Type B pancreatic cell (in vitro differentiated cells): ENCODE measurements around the gene LHPP. TPM values are rescaled to one million over a fixed set of nuclear protein-coding genes. Genes with fewer than 3 reads are reported as not detected.

Experiments
- DNase-seq: peaks from one replicate; pipeline ENCODE4 v3.0.0; 2021; ENCODE audit warnings: mixed read lengths; ENCODE audit not compliant: unreplicated experiment; ENCODE audit errors: extremely low spot score
- H3K27ac Mint-ChIP-seq: 2 replicates; pipeline ENCODE4 v1.8.0; 2021; ENCODE audit warnings: mild to moderate bottlenecking, mixed read lengths
- H3K27me3 Mint-ChIP-seq: 2 replicates; pipeline ENCODE4 v1.8.0; 2021; ENCODE audit warnings: mixed read lengths
- H3K36me3 Mint-ChIP-seq: 2 replicates; pipeline ENCODE4 v1.8.0; 2021; ENCODE audit warnings: mixed read lengths
- H3K4me1 Mint-ChIP-seq: one replicate; pipeline ENCODE4 v1.8.0; 2021; ENCODE audit warnings: mixed read lengths; ENCODE audit not compliant: unreplicated experiment
- H3K4me3 Mint-ChIP-seq: 2 replicates; pipeline ENCODE4 v1.8.0; 2021; ENCODE audit warnings: mild to moderate bottlenecking, mixed read lengths
- H3K9me3 Mint-ChIP-seq: 2 replicates; pipeline ENCODE4 v1.8.0; 2021; ENCODE audit warnings: mixed read lengths
- total RNA-seq: library from RNA; stranded (reverse); gene quantifications from 2 replicates; pipeline ENCODE4 v1.2.1, GENCODE V29; 2021; ENCODE audit warnings: low replicate concordance
- TF ChIP-seq, protein P1 (sequence below): fragments of 200-600 bp; sonication (generic); conservative IDR thresholded peaks from 2 replicates; pipeline ENCODE4 v1.5.0; 2021; ENCODE audit warnings: antibody characterized with exemption, mild to moderate bottlenecking

Gene LHPP
- total RNA-seq, 1 donor from 2014 or later, result 12.7 TPM

DNA sequence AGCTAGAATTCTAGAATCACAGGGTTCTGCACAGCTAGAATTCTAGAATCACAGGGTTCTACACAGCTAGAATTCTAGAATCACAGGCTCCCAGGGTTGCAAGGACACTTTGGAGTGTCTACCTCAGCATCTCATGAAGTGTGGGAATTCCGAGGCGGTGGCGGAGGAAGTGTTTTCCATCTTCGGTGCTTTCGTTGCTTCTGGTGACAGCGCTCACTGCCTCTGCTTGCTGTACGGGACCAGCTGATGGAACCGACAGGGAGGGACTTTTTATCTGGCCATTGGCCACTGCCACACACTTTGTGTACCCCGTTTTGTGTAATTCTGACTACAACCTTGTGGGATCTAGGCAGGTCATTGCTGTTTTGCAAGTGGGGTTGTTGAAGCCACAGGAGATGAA, 29.5 kb downstream of the LHPP start:
- Mint-ChIP-seq H3K27ac (no peak overlapping the region), H3K27me3 (peaks cover 4% of the 10 kb centered on the region), H3K36me3 (peaks cover 6% of the 10 kb centered on the region)

DNA sequence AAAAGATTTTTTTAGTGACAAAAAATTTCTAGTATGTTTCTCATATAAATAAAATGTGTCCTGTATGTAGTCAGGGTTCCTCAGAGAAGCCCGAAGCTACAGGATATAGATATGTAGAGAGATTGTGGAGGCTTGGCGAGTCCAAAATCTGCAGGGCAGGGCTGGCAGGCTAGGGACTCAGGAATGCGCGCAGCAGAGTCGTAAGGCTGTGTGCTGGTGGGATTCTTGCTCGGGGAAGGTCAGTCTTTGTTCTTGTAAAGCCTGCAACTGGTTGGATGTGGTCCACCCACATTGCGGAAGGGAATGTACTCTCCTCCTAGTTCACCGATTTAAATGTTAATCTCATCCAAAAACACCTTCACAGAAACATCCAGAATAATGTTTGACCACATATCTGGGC, 30.6 kb downstream of the LHPP start:
- Mint-ChIP-seq H3K4me1 (peaks cover 6% of the 10 kb centered on the region), H3K4me3 (no peak overlapping the region), H3K36me3 (peaks cover 5% of the 10 kb centered on the region), H3K9me3 (no peaks in the 10 kb centered on the region), H3K27me3 (peaks cover 6% of the 10 kb centered on the region), H3K27ac (no peak overlapping the region)
- no peak for DNase-seq
- TF ChIP-seq, protein P1, sequence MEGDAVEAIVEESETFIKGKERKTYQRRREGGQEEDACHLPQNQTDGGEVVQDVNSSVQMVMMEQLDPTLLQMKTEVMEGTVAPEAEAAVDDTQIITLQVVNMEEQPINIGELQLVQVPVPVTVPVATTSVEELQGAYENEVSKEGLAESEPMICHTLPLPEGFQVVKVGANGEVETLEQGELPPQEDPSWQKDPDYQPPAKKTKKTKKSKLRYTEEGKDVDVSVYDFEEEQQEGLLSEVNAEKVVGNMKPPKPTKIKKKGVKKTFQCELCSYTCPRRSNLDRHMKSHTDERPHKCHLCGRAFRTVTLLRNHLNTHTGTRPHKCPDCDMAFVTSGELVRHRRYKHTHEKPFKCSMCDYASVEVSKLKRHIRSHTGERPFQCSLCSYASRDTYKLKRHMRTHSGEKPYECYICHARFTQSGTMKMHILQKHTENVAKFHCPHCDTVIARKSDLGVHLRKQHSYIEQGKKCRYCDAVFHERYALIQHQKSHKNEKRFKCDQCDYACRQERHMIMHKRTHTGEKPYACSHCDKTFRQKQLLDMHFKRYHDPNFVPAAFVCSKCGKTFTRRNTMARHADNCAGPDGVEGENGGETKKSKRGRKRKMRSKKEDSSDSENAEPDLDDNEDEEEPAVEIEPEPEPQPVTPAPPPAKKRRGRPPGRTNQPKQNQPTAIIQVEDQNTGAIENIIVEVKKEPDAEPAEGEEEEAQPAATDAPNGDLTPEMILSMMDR, result no peak

More for the DNA sequence above, 29.5 kb downstream of the LHPP start:
- Mint-ChIP-seq H3K4me1 (peaks cover 6% of the 10 kb centered on the region), H3K4me3 (no peak overlapping the region), H3K9me3 (no peaks in the 10 kb centered on the region)
- no peak for DNase-seq
- TF ChIP-seq, protein P1, result no peak

DNA sequence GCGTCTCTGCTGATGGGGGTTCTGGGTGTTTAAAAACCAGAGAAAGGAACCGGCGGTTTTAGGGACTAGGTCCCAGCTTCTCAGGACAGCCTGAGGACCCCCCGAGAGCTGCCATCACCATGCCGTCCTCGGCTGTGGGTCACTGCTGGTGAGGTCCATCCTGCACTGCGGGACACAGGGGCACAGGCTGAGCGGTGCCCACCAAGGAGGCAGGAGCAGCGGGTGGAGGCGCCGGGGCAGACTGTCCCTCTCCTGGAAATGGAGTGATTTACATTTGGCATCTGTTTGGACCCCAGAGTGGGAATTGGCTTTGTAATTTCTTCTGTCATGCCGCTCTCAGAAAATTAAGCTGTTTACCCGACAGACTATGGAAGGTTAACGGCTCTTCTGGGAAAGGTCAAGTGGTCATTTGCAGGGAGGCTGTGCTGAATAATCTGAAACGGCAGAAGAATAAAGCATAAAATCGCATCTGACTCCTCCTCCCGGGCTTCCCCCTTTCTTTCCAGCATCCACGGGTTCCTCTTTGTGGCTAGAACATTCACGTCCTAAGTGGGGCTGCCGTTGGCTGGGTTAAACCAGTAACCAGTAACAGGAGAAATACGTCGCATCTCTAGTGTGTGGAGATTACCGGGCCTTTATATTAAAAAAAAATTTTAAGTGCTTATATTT, 31.7 kb downstream of the LHPP start:
- no peaks in the 10 kb centered on the region for H3K9me3 Mint-ChIP-seq
- no peak for DNase-seq
- peaks cover 6% of the 10 kb centered on the region for H3K27me3 Mint-ChIP-seq
- H3K36me3 Mint-ChIP-seq, result peaks cover 5% of the 10 kb centered on the region
- no peak overlapping the region for H3K27ac Mint-ChIP-seq
- H3K4me3 Mint-ChIP-seq, result no peak overlapping the region
- TF ChIP-seq, protein P1, result no peak
- peaks cover 11% of the 10 kb centered on the region for H3K4me1 Mint-ChIP-seq

DNA sequence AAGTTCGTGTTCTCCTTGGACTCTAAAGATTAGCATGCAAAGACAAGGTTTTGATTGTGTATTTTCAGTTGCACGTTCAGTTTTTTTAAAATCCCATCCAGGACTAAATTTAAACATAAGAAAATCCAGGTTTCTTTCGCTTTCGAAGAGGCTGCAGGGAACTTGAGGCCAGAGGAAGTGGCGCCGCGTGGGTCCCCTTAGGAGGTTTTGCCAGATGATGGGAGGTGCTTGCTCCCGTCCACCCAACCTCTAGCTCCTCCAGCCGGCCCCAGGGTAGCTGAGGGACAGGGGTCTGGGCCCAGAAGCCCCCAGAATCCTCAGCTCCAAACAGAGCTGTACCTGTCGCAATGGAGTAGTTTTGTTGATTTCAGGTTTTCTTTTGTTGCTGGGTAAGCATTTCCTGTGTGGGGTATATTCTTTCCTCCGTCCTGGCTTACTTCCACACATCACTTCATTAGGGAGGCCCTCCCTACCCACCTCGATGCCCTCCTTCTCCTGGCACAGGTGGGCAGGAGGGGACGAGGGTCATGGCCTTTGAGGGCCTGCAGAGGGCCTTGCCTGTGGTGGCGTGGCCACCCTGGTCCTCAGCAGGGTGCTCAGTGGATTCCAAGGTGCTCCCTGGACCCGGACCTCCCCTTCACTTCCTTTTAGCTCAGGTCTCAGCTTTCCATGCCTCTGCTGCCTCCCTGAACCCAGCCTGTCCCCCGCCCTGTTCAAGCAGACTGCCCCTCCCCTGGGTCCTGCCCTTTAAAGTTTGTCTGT, 32.6 kb downstream of the LHPP start:
- Mint-ChIP-seq H3K4me1 (peaks cover 11% of the 10 kb centered on the region), H3K27me3 (peaks cover 6% of the 10 kb centered on the region), H3K36me3 (peaks cover 5% of the 10 kb centered on the region), H3K27ac (no peak overlapping the region), H3K4me3 (no peak overlapping the region), H3K9me3 (no peaks in the 10 kb centered on the region)
- TF ChIP-seq, protein P1, result no peak
- no peak for DNase-seq

DNA sequence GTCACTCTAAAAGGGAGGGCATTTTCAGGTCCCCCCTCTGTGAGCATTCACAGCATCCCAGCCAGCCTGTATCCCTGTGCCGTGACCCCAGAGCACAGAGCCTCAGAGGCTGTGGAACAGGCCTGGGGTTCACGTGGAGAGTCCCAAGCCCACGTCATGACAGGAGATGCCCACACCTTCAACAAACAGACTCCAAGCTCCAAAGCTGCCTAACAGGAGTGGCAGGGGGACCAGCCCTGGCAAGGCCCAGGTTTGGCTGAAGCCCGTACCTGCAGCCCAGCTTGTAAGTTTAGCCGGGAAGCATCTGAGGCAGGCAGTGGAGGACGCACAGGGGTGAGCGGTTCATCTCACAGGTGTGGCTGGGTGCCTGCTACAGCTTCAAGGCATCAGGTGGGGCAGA, 33.5 kb downstream of the LHPP start:
- Mint-ChIP-seq H3K9me3 (no peaks in the 10 kb centered on the region), H3K4me1 (peaks cover 11% of the 10 kb centered on the region), H3K27ac (no peak overlapping the region), H3K36me3 (peaks cover 9% of the 10 kb centered on the region), H3K27me3 (peaks cover 6% of the 10 kb centered on the region), H3K4me3 (no peak overlapping the region)
- DNase-seq, result no peak
- TF ChIP-seq, protein P1, result no peak
